HCT116 (cell line): ENCODE data around the gene ACSL6. TPM values are rescaled to one million over a fixed set of nuclear protein-coding genes. Genes with fewer than 3 reads are reported as not detected.

Experiments
- ATAC-seq: fragments of 200-7000 bp; cut with Tn5 transposase; 2 replicates; pipeline ENCODE4 v1.9.1; 2020; ENCODE audit warnings: mild to moderate bottlenecking, moderate library complexity
- BruUV-seq: library from RNA; stranded (reverse); fragments of 400-500 nt; replicated peaks from 2 replicates; lab custom pipeline; 2021; lab: Mats Ljungman, UMichigan
- CTCF ChIA-PET: fragments of 300-600 bp; sonication (Branson Sonifier 250); formaldehyde crosslinking; loops from one replicate; lab custom pipeline; 2021; ENCODE audit warnings: antibody characterized with exemption; lab: Charles Lee
- POLR2A ChIA-PET: fragments of 300-600, 350-600 bp; sonication (Branson Sonifier 250); formaldehyde crosslinking; loops from one replicate; lab custom pipeline; 2021; ENCODE audit warnings: antibody characterized with exemption; lab: Charles Lee
- RAD21 ChIA-PET, 2 experiments: fragments of 300-600 bp; sonication (Branson Sonifier 250); formaldehyde crosslinking; loops; one replicate each; lab custom pipeline; 2023; ENCODE audit warnings: low total read pairs in 2 of 2; ENCODE audit not compliant: uncharacterized antibody in 2 of 2, unreplicated experiment in 2 of 2, low non-redundant PET in 1 of 2; lab: Charles Lee
- DNase-seq: peaks from one replicate; pipeline ENCODE4 v3.0.0-alpha.2; 2010; ENCODE audit warnings: low read depth, low spot score
- H2AFZ ChIP-seq: fragments of 200-600 bp; shearing (Covaris generic), sonication (generic); 2 replicates; pipeline ENCODE4 v1.6.1; 2017; ENCODE audit warnings: low read depth, mixed run types, mixed read lengths, antibody characterized with exemption, low read length; ENCODE audit not compliant: poor library complexity, severe bottlenecking
- H3K27ac ChIP-seq: 2 replicates; pipeline ENCODE4 v1.5.1; 2012; ENCODE audit warnings: low read depth, low read length
- H3K27me3 ChIP-seq: fragments of 200-600 bp; sonication (generic); 2 replicates; pipeline ENCODE4 v1.6.1; 2016; ENCODE audit warnings: mixed run types, low read length, mixed read lengths; ENCODE audit not compliant: insufficient read depth
- H3K36me3 ChIP-seq, 2 experiments: fragments of 200-500 bp in 1 of 2; fragments of 200-600 bp in 1 of 2; sonication (Bioruptor generic) in 1 of 2; sonication (generic) in 1 of 2; 2 replicates each; pipeline versions ENCODE4 v1.5.1 to v1.6.1; 2014 to 2016; ENCODE audit warnings: low read length in 2 of 2, inconsistent platforms in 1 of 2, mixed read lengths in 1 of 2, mixed run types in 1 of 2; ENCODE audit not compliant: insufficient read depth in 2 of 2, control insufficient read depth in 1 of 2
- H3K4me1 ChIP-seq, 2 experiments: fragments of 200-600 bp in 1 of 2; sonication (generic) in 1 of 2; 2 replicates each; pipeline versions ENCODE4 v1.5.1 to v1.6.1; 2012 to 2017; ENCODE audit warnings: low read length in 2 of 2, inconsistent platforms in 1 of 2, mild to moderate bottlenecking in 1 of 2, mixed read lengths in 1 of 2, mixed run types in 1 of 2, moderate library complexity in 1 of 2; ENCODE audit not compliant: insufficient read depth in 2 of 2, control insufficient read depth in 1 of 2
- H3K4me2 ChIP-seq: fragments of 200-600 bp; sonication (generic); 2 replicates; pipeline ENCODE4 v1.6.1; 2017; ENCODE audit warnings: mixed run types, low read length, mixed read lengths
- H3K4me3 ChIP-seq, 2 experiments: fragments of 200-600 bp in 1 of 2; sonication (generic) in 1 of 2; replicated peaks in 1 of 2; 2 replicates each; pipeline ENCODE4 v1.5.1; 2011 to 2016; ENCODE audit warnings: low read length in 2 of 2, control low read depth in 1 of 2, low read depth in 1 of 2, mild to moderate bottlenecking in 1 of 2, mixed read lengths in 1 of 2, mixed run types in 1 of 2
- H3K79me2 ChIP-seq: fragments of 200-600 bp; sonication (generic); 2 replicates; pipeline ENCODE4 v1.6.1; 2017; ENCODE audit warnings: mild to moderate bottlenecking, mixed run types, low read length, moderate library complexity, mixed read lengths; ENCODE audit not compliant: insufficient read depth
- H3K9ac ChIP-seq: fragments of 200-600 bp; sonication (generic); 2 replicates; pipeline ENCODE4 v1.6.1; 2016; ENCODE audit warnings: low read length, mixed read lengths
- H3K9me2 ChIP-seq: fragments of 200-600 bp; sonication (generic), shearing (Covaris generic); 2 replicates; pipeline ENCODE4 v1.6.1; 2017; ENCODE audit warnings: mixed run types, mild to moderate bottlenecking, moderate library complexity; ENCODE audit not compliant: insufficient read depth
- H3K9me3 ChIP-seq, 2 experiments: fragments of 200-500 bp in 1 of 2; fragments of 200-600 bp in 1 of 2; sonication (Bioruptor generic) in 1 of 2; sonication (generic) in 1 of 2; 2 replicates each; pipeline ENCODE4 v1.6.1; 2014 to 2017; ENCODE audit warnings: low read length in 2 of 2, mixed read lengths in 2 of 2, inconsistent platforms in 1 of 2, low read depth in 1 of 2, mild to moderate bottlenecking in 1 of 2, mixed run types in 1 of 2, moderate library complexity in 1 of 2; ENCODE audit not compliant: control insufficient read depth in 1 of 2, insufficient read depth in 1 of 2
- H4K20me1 ChIP-seq: fragments of 200-600 bp; sonication (generic), shearing (Covaris generic); 2 replicates; pipeline ENCODE4 v1.6.1; 2017; ENCODE audit warnings: mixed run types, mild to moderate bottlenecking, moderate library complexity; ENCODE audit not compliant: insufficient read depth
- CBX3 ChIP-seq: IDR thresholded peaks from 2 replicates; pipeline ENCODE4 v1.6.1; 2012; ENCODE audit warnings: low read depth
- CEBPB ChIP-seq: IDR thresholded peaks from 2 replicates; pipeline ENCODE4 v1.6.1; 2012; ENCODE audit warnings: low read depth
- EGR1 ChIP-seq: IDR thresholded peaks from 2 replicates; pipeline ENCODE4 v1.6.1; 2012; ENCODE audit warnings: low read depth
- ELF1 ChIP-seq: IDR thresholded peaks from 2 replicates; pipeline ENCODE4 v1.6.1; 2012; ENCODE audit warnings: low read depth, borderline replicate concordance
- EZH2 ChIP-seq: fragments of 200-600 bp; sonication (generic); IDR thresholded peaks from 2 replicates; pipeline ENCODE4 v1.6.1; 2017; ENCODE audit warnings: antibody characterized with exemption, mixed run types
- EZH2phosphoT487 ChIP-seq: fragments of 200-600 bp; IDR thresholded peaks from 2 replicates; pipeline ENCODE4 v1.6.1; 2018; ENCODE audit warnings: antibody characterized with exemption, borderline replicate concordance
- FOSL1 ChIP-seq: IDR thresholded peaks from 2 replicates; pipeline ENCODE4 v1.6.1; 2012; ENCODE audit warnings: low read depth
- JUND ChIP-seq: IDR thresholded peaks from 2 replicates; pipeline ENCODE4 v1.6.1; 2012
- POLR2A ChIP-seq: IDR thresholded peaks from 2 replicates; pipeline ENCODE4 v1.7.0; 2011; ENCODE audit warnings: borderline replicate concordance; ENCODE audit not compliant: insufficient read depth, insufficient read length; ENCODE audit errors: extremely low read depth
- POLR2AphosphoS5 ChIP-seq: IDR thresholded peaks from 2 replicates; pipeline ENCODE4 v1.6.1; 2011; ENCODE audit warnings: mild to moderate bottlenecking, low read depth, low read length, moderate library complexity
- RAD21 ChIP-seq: IDR thresholded peaks from 2 replicates; pipeline ENCODE4 v1.6.1; 2012; ENCODE audit warnings: low read depth, mild to moderate bottlenecking
- SIN3A ChIP-seq: IDR thresholded peaks from 2 replicates; pipeline ENCODE4 v1.6.1; 2012; ENCODE audit warnings: low read depth
- SP1 ChIP-seq: IDR thresholded peaks from 2 replicates; pipeline ENCODE4 v1.6.1; 2012; ENCODE audit warnings: low read depth
- SRF ChIP-seq: IDR thresholded peaks from 2 replicates; pipeline ENCODE4 v1.6.1; 2012; ENCODE audit warnings: low read depth
- TCF7L2 ChIP-seq: IDR thresholded peaks from 2 replicates; pipeline ENCODE4 v1.7.0; 2011; ENCODE audit warnings: borderline replicate concordance, inconsistent platforms; ENCODE audit not compliant: insufficient read depth, insufficient read length; ENCODE audit errors: extremely low read depth
- intact Hi-C: fragments of 100-400 bp; cut with micrococcal nuclease; formaldehyde crosslinking; loops from 2 replicates; pipeline ENCODE4 v1.10.0; 2022
- total RNA-seq: library from RNA; stranded (reverse); gene quantifications from one replicate; pipeline ENCODE4 v1.2.1, GENCODE V29; 2021; ENCODE audit not compliant: unreplicated experiment
- TF ChIP-seq, protein P1 (sequence below): IDR thresholded peaks from 2 replicates; pipeline ENCODE4 v1.6.1; 2011; ENCODE audit warnings: mild to moderate bottlenecking, low read length, moderate library complexity; ENCODE audit not compliant: insufficient replicate concordance; ENCODE audit errors: extremely low read depth
- TF ChIP-seq, protein P2 (sequence below): IDR thresholded peaks from 2 replicates; pipeline ENCODE4 v1.6.1; 2012; ENCODE audit warnings: low read depth

ACSL6 gene
- total RNA-seq, 1 experiment from 2014 or later = 2.3 TPM

DNA sequence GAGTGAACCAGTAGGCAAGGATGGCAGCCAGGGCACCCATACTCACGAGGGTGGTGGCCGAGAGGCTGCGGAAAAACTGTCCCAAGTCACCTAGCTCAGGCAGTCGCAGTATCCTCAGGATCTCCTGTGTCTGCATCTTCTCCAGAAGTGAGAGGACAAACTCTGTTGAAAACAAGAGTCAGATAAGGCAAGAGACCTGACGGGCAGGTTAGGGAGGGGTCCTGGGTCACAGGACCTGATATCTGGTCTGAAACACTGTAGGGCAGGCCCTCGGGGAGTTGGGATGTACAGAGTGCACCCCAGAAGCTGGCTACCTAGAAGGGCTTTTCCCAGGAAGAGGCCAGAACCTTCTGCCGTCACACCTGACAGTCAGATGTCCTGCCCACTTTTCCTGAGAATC, 17.4 kb downstream of the ACSL6 start:
- Histone ChIP-seq H3K4me3 (no peak overlapping the region), H2AFZ (no peak overlapping the region), H3K9me2 (no peaks in the 10 kb centered on the region), H3K4me1 (no peaks in the 10 kb centered on the region), H3K79me2 (no peaks in the 10 kb centered on the region), H3K4me2 (no peak overlapping the region), H3K27me3 (no peaks in the 10 kb centered on the region), H3K36me3 (no peaks in the 10 kb centered on the region), H3K9ac (no peak overlapping the region), H4K20me1 (no peaks in the 10 kb centered on the region), H3K9me3 (no peaks in the 10 kb centered on the region)
- no TSS peak for BruUV-seq
- RAD21 ChIA-PET = no interaction called here
- DNase-seq (no peak), ATAC-seq (no peak)
- CTCF ChIA-PET = no interaction called here
- intact Hi-C loops = no loop called here
- POLR2A ChIA-PET = no interaction called here
- TF ChIP-seq JUND = no peak
- TF ChIP-seq RAD21 = no peak
- TF ChIP-seq POLR2AphosphoS5 = no peak
- TF ChIP-seq EZH2 = no peak
- TF ChIP-seq CEBPB = no peak
- TF ChIP-seq ELF1 = no peak
- TF ChIP-seq CBX3 = no peak
- no peak for TF ChIP-seq EGR1
- TF ChIP-seq FOSL1 = no peak
- TF ChIP-seq SIN3A = no peak
- TF ChIP-seq, all 23 proteins: peak for 0
- no peak overlapping the region for H3K27ac ChIP-seq

DNA sequence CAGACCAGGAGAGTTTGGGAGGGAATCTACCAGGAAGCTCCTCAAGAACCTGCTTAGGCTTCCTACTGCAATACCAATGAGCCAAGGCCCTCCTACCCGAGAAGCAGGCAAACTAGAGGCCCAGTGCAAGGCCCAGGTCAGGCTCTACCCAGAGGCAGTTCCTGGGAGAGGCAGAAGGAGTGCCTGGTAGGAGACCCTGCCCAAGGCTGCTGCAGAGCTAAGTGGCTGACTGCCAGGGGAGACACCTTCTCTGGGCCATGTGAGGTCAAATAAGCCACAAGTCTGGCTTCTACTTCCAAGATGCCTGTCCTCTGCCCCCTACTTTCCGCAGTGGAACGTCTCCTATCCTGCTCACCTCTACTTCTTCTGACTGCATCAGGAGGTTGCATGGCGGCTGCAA, 17.8 kb downstream of the ACSL6 start:
- intact Hi-C loops = no loop called here
- ChIA-PET RAD21 (no interaction called here), CTCF (no interaction called here), POLR2A (no interaction called here)
- no peaks in the 10 kb centered on the region for H3K27me3 ChIP-seq
- no peaks in the 10 kb centered on the region for H3K36me3 ChIP-seq
- no peak for DNase-seq
- H3K9ac ChIP-seq = no peak overlapping the region
- BruUV-seq = no TSS peak
- no peak overlapping the region for H3K4me3 ChIP-seq
- no peaks in the 10 kb centered on the region for H3K79me2 ChIP-seq
- H2AFZ ChIP-seq = no peak overlapping the region
- H3K9me3 ChIP-seq = no peaks in the 10 kb centered on the region
- H3K4me1 ChIP-seq = no peaks in the 10 kb centered on the region
- no peaks in the 10 kb centered on the region for H3K9me2 ChIP-seq
- no peaks in the 10 kb centered on the region for H4K20me1 ChIP-seq
- no peak for ATAC-seq
- no peak overlapping the region for H3K27ac ChIP-seq
- no peak overlapping the region for H3K4me2 ChIP-seq
- TF ChIP-seq, protein P1, sequence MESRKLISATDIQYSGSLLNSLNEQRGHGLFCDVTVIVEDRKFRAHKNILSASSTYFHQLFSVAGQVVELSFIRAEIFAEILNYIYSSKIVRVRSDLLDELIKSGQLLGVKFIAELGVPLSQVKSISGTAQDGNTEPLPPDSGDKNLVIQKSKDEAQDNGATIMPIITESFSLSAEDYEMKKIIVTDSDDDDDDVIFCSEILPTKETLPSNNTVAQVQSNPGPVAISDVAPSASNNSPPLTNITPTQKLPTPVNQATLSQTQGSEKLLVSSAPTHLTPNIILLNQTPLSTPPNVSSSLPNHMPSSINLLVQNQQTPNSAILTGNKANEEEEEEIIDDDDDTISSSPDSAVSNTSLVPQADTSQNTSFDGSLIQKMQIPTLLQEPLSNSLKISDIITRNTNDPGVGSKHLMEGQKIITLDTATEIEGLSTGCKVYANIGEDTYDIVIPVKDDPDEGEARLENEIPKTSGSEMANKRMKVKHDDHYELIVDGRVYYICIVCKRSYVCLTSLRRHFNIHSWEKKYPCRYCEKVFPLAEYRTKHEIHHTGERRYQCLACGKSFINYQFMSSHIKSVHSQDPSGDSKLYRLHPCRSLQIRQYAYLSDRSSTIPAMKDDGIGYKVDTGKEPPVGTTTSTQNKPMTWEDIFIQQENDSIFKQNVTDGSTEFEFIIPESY = no peak
- TF ChIP-seq SRF (no peak), SP1 (no peak), JUND (no peak), POLR2AphosphoS5 (no peak), EZH2phosphoT487 (no peak), TCF7L2 (no peak), POLR2A (no peak), ELF1 (no peak), FOSL1 (no peak), RAD21 (no peak), CBX3 (no peak)
- TF ChIP-seq, protein P2, sequence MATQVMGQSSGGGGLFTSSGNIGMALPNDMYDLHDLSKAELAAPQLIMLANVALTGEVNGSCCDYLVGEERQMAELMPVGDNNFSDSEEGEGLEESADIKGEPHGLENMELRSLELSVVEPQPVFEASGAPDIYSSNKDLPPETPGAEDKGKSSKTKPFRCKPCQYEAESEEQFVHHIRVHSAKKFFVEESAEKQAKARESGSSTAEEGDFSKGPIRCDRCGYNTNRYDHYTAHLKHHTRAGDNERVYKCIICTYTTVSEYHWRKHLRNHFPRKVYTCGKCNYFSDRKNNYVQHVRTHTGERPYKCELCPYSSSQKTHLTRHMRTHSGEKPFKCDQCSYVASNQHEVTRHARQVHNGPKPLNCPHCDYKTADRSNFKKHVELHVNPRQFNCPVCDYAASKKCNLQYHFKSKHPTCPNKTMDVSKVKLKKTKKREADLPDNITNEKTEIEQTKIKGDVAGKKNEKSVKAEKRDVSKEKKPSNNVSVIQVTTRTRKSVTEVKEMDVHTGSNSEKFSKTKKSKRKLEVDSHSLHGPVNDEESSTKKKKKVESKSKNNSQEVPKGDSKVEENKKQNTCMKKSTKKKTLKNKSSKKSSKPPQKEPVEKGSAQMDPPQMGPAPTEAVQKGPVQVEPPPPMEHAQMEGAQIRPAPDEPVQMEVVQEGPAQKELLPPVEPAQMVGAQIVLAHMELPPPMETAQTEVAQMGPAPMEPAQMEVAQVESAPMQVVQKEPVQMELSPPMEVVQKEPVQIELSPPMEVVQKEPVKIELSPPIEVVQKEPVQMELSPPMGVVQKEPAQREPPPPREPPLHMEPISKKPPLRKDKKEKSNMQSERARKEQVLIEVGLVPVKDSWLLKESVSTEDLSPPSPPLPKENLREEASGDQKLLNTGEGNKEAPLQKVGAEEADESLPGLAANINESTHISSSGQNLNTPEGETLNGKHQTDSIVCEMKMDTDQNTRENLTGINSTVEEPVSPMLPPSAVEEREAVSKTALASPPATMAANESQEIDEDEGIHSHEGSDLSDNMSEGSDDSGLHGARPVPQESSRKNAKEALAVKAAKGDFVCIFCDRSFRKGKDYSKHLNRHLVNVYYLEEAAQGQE = no peak
